ENCODE results near the gene KCNN1. TPM values are rescaled to one million over a fixed set of nuclear protein-coding genes. Genes with fewer than 3 reads are reported as not detected.

Gene KCNN1
- total and polyA plus RNA-seq, 2 of the 13 experiments (the other 11 are each of a cell fraction or from before 2014, with no cell fraction given), result 0.04 TPM; not detected in 1

GRCh38 chr19:18017275-18018083 is 50.6 kb downstream of the KCNN1 start:
- BruUV-seq (replicated peaks), result no TSS peak
- Histone ChIP-seq H3K4me1 (ENCODE audit: insufficient read depth, low read length) (peaks cover 72% of the 10 kb centered on the region), H3K27me3 (ENCODE audit: control insufficient read depth in 1 of 2, insufficient read depth in 2 of 2, low read length in 2 of 2) (no peaks in the 10 kb centered on the region), H3K4me3 (replicated peaks in 1 of 3; ENCODE audit: insufficient read depth in 1 of 3, low read depth in 2 of 3, low read length in 3 of 3) (peak overlapping the region in 1 of 3 experiments; percentile 32; a peak in 1 of 6 replicates), H3K4me2 (ENCODE audit: low read depth, low read length) (peak overlapping the region; percentile 63), H3K9me3 (ENCODE audit: low read length) (no peaks in the 10 kb centered on the region), H3K27ac (ENCODE audit: extremely low read length, insufficient read depth, low read length) (no peak overlapping the region), H2AFZ (ENCODE audit: low read length) (peak overlapping the region; percentile 59), H3K36me3 (replicated peaks in 1 of 2; ENCODE audit: control insufficient read depth in 1 of 2, insufficient read depth in 2 of 2, low read length in 2 of 2) (no peaks in the 10 kb centered on the region), H3K79me2 (ENCODE audit: insufficient read depth, low read length) (no peaks in the 10 kb centered on the region), H3K9ac (ENCODE audit: insufficient read depth, low read depth, low read length) (peak overlapping the region; percentile 19; the same call in 1 of the 2 replicates), H4K20me1 (ENCODE audit: insufficient read depth, low read length) (no peaks in the 10 kb centered on the region)
- in situ Hi-C loops (cut with HindIII; ENCODE audit: extremely low pct_ligation_motif_present, low pct_unique_long_range_greater_than_20kb), result no loop called here
- no peak for TF ChIP-seq PITX1 (CRISPR knock-in tag; IDR thresholded peaks at IDR 0.05)
- peak; percentile 71; the same call in 1 of the 2 replicates for TF ChIP-seq ZNF121 (CRISPR knock-in tag; IDR thresholded peaks at IDR 0.05)
- 55% methylated on average over 14 of the region's 15 CpGs for WGBS (ENCODE audit: low lambda C conversion rate)
- ATAC-seq, result no peak
- intact Hi-C loops (cut with micrococcal nuclease; ENCODE audit: unreplicated experiment), result no loop called here
- CTCF ChIA-PET (ENCODE audit: low intra/inter-chr PET ratio, low total read pairs), result no interaction called here
- no peak for DNase-seq (ENCODE audit: low spot score)
- FAIRE-seq, result no peak
- POLR2A ChIA-PET, result interaction anchor here (1.5 kb wide), 1 partner anchor 12 kb away, joined by 4 read pairs; no protein-coding TSS in a partner anchor

GRCh38 chr19:18020212-18021085 is 53.5 kb downstream of the KCNN1 start:
- DNase-seq (ENCODE audit: low spot score) (peak; percentile 51), FAIRE-seq (no peak), ATAC-seq (peak; percentile 66)
- peak overlapping the region in 1 of 3 experiments; percentile 62; a peak in 1 of 6 replicates for H3K4me3 ChIP-seq (replicated peaks in 1 of 3; ENCODE audit: insufficient read depth in 1 of 3, low read depth in 2 of 3, low read length in 3 of 3)
- H3K36me3 ChIP-seq (replicated peaks in 1 of 2; ENCODE audit: control insufficient read depth in 1 of 2, insufficient read depth in 2 of 2, low read length in 2 of 2), result no peaks in the 10 kb centered on the region
- 0 out of 2 replicates have a peak overlapping the region, but pooled peaks have one; percentile 29 for H3K9ac ChIP-seq (ENCODE audit: insufficient read depth, low read depth, low read length)
- no TSS peak for BruUV-seq (replicated peaks)
- peak overlapping the region; percentile 81 for H2AFZ ChIP-seq (ENCODE audit: low read length)
- ChIA-PET POLR2A (interaction anchor here (1.0 to 2.1 kb wide), 2 partner anchors 7 to 9 kb away, joined by 4 to 10 read pairs; no protein-coding TSS in a partner anchor), CTCF (ENCODE audit: low intra/inter-chr PET ratio, low total read pairs) (no interaction called here)
- H3K79me2 ChIP-seq (ENCODE audit: insufficient read depth, low read length), result no peaks in the 10 kb centered on the region
- no peaks in the 10 kb centered on the region for H3K9me3 ChIP-seq (ENCODE audit: low read length)
- in situ Hi-C loops (cut with HindIII; ENCODE audit: extremely low pct_ligation_motif_present, low pct_unique_long_range_greater_than_20kb) (no loop called here), intact Hi-C loops (cut with micrococcal nuclease; ENCODE audit: unreplicated experiment) (no loop called here)
- no peaks in the 10 kb centered on the region for H4K20me1 ChIP-seq (ENCODE audit: insufficient read depth, low read length)
- WGBS (ENCODE audit: low lambda C conversion rate), result 14% methylated on average over 13 of the region's 16 CpGs
- peaks cover 62% of the 10 kb centered on the region for H3K4me1 ChIP-seq (ENCODE audit: insufficient read depth, low read length)
- H3K27ac ChIP-seq (ENCODE audit: extremely low read length, insufficient read depth, low read length), result no peak overlapping the region
- no peaks in the 10 kb centered on the region for H3K27me3 ChIP-seq (ENCODE audit: control insufficient read depth in 1 of 2, insufficient read depth in 2 of 2, low read length in 2 of 2)
- H3K4me2 ChIP-seq (ENCODE audit: low read depth, low read length), result peak overlapping the region; percentile 88
- TF ChIP-seq NR2F1 (CRISPR knock-in tag; IDR thresholded peaks at IDR 0.05) (no peak), ZNF589 (CRISPR knock-in tag; conservative IDR thresholded peaks at IDR 0.05) (peak; percentile 12; the same call in 1 of the 2 replicates), RARA (CRISPR knock-in tag; IDR thresholded peaks at IDR 0.05) (0 out of 2 replicates have a peak, but pooled peaks have one; percentile 13), ZNF841 (CRISPR knock-in tag; IDR thresholded peaks at IDR 0.05; ENCODE audit: borderline replicate concordance) (no peak), TBX3 (IDR thresholded peaks at IDR 0.05; ENCODE audit: borderline replicate concordance) (no peak), ZNF34 (CRISPR knock-in tag; IDR thresholded peaks at IDR 0.05; ENCODE audit: borderline replicate concordance) (no peak), KDM3A (CRISPR knock-in tag; IDR thresholded peaks at IDR 0.05; ENCODE audit: low read depth) (no peak), BCL6 (CRISPR knock-in tag; IDR thresholded peaks at IDR 0.05) (peak; percentile 71), SUZ12 (IDR thresholded peaks at IDR 0.05; ENCODE audit: low read depth, low read length) (no peak)
